Aorta (tissue), 5 donors: ENCODE results near the gene PLPPR4. TPM values are rescaled to one million over a fixed set of nuclear protein-coding genes. Genes with fewer than 3 reads are reported as not detected.

Experiments
- ATAC-seq: fragments of 200-7000 bp; cut with Tn5 transposase; one replicate; pipeline ENCODE4 v1.9.1; 2022; ENCODE audit warnings: moderate library complexity; ENCODE audit not compliant: low FRiP score
- DNase-seq, 2 donors: peaks; one replicate each; pipeline ENCODE4 v3.0.0-alpha.2; 2020
- H3K27ac ChIP-seq, 2 donors: one replicate each; pipeline ENCODE4 v1.5.1; 2013; ENCODE audit warnings: low read length in 2 of 2, mild to moderate bottlenecking in 2 of 2, moderate library complexity in 2 of 2, control low read depth in 1 of 2, inconsistent platforms in 1 of 2, low read depth in 1 of 2
- H3K27me3 ChIP-seq, 2 donors: one replicate each; pipeline ENCODE4 v1.6.1; 2013; ENCODE audit warnings: control low read depth in 1 of 2, low read length in 1 of 2, mild to moderate bottlenecking in 1 of 2, moderate library complexity in 1 of 2; ENCODE audit not compliant: insufficient read depth in 2 of 2, control insufficient read depth in 1 of 2
- H3K36me3 ChIP-seq, 2 donors: one replicate each; pipeline ENCODE4 v1.6.1; 2013; ENCODE audit warnings: control low read depth in 1 of 2, low read length in 1 of 2, mild to moderate bottlenecking in 1 of 2; ENCODE audit not compliant: insufficient read depth in 2 of 2, control insufficient read depth in 1 of 2
- H3K4me1 ChIP-seq, 2 donors: one replicate each; pipeline ENCODE4 v1.6.1; 2013; ENCODE audit warnings: low read length in 2 of 2, control low read depth in 1 of 2, mild to moderate bottlenecking in 1 of 2, moderate library complexity in 1 of 2; ENCODE audit not compliant: insufficient read depth in 2 of 2, control insufficient read depth in 1 of 2
- H3K4me3 ChIP-seq, 2 donors: one replicate each; pipeline ENCODE4 v1.5.1; 2013; ENCODE audit warnings: low read length in 2 of 2, control low read depth in 1 of 2, mild to moderate bottlenecking in 1 of 2
- H3K9me3 ChIP-seq: one replicate; pipeline ENCODE4 v1.6.1; 2013; ENCODE audit warnings: mild to moderate bottlenecking, low read length; ENCODE audit not compliant: control insufficient read depth
- WGBS, 2 donors: extraction: QIAGEN DNeasy Blood & Tissue Kit; methylation state at CpG; one replicate each; pipeline ENCODE4 v1.1.7; 2013; 5-methylcytosine and 5-hydroxymethylcytosine counted together
- intact Hi-C, 2 donors: fragments of 100-400 bp; cut with DNase I; formaldehyde crosslinking; loops; one replicate each; pipeline versions ENCODE4 v1.14.2 to v1.15.0; 2022
- long read RNA-seq, 2 donors: library from polyadenylated mRNA; unstranded; transcript quantifications; one replicate each; pipeline ENCODE4 v2.0.0, GENCODE V29; 2020 to 2021
- polyA plus RNA-seq, 2 donors: library from polyadenylated mRNA; stranded (reverse); fragments of 200-250 nt; gene quantifications; one replicate each; pipeline ENCODE4 v1.2.3, GENCODE V29; 2013
- total RNA-seq, 2 donors: library from RNA; stranded (reverse); fragmentation: NEBNext Ultra II Directional; extraction: Animal tissue kit (Norgen Biotek cat#: 25700); gene quantifications; one replicate each; pipeline ENCODE4 v1.2.1, GENCODE V29; 2021
- donor health status: healthy with polysubstance abuse.
- donor health status: Bipolar disorder and iron deficiency.
- donor health status: DM: no; HTN: no; CAD: no.
- donor health status: DM: no; HTN: no; CAD: no.
- donor health status: DM: yes; HTN: yes; CAD: no.

Gene PLPPR4
- total RNA-seq, result 1 to 10 TPM; 3.8 to 7.2 TPM
- under 1 TPM in 1 of 2 donors, not detected in 1; 0.36 TPM for polyA plus RNA-seq
- long read RNA-seq, donor 1, partial matches to known transcripts, result 0 of 1 reads
- long read RNA-seq, donor 1, other reads (novel, unspliced or antisense), result 1 of 1 reads
- long read RNA-seq, donor 2, full-length matches to known transcripts, result 1 of 4 reads
- long read RNA-seq, donor 2, partial matches to known transcripts, result 2 of 4 reads
- long read RNA-seq, donor 2, other reads (novel, unspliced or antisense), result 1 of 4 reads

DNA sequence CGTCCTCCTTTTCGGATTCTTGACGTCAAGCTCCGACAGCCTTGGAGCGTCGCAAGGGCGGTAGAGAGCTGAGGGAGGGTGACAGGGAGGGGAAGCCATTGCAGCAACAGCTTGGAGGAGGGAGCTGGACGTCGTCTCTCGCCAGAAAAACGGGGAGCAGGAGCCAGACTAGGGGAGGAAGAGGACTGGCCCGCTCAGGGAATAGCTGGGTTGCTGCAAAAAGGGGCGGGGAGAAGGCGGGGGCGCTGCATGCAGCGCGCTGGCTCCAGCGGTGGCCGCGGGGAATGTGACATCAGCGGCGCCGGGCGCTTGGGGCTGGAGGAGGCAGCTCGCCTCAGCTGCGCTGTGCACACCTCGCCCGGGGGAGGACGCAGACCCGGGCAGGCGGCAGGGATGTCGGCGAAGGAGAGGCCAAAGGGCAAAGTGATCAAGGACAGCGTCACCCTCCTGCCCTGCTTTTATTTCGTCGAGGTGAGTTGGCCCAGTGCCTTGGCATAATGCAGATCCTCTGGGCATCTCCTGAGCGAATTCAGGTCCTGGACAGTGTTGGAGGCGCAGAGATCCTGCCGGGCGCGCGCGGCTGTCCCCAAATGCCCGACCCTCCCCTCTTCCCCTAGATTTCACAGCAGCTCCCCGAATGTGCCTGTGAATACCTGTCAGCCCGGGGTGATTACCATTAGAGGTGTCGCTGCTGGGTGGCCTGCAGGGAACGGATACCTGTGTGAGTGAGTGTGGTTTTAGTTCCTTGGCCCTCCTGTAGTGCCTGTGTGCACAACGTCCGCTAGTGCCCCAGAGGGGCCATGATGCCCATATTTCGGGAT, at the start of gene PLPPR4:
TSS of gene PLPPR4 (plus strand) at position 292 of the 821 bp plus-strand sequence. CDS start at position 394, 102 bp downstream.
- Histone ChIP-seq H3K4me3 (peak within 1 kb of the TSS in 1 of 2 donors; percentile 18), H3K36me3 (no peaks in the 10 kb centered on the region), H3K27me3 (no peaks in the 10 kb centered on the region), H3K4me1 (no peaks in the 10 kb centered on the region), H3K9me3 (peaks cover 6% of the 10 kb centered on the region), H3K27ac (no peak within 1 kb of the TSS)
- DNase-seq (peak; percentile 60 to 83), ATAC-seq (peak; percentile 78)
- intact Hi-C loops, result no loop called here
- 1 to 2% methylated on average over 51 of the region's 51 CpGs for WGBS, 2 donors

- no peak for ATAC-seq
- WGBS, 2 donors, result 53 to 68% methylated on average over 5 of the region's 5 CpGs
- H3K4me1 ChIP-seq, result no peaks in the 10 kb centered on the region
Measured at GRCh38 chr1:99216956-99217355, 47.3 kb upstream of the PLPPR4 start.

DNA sequence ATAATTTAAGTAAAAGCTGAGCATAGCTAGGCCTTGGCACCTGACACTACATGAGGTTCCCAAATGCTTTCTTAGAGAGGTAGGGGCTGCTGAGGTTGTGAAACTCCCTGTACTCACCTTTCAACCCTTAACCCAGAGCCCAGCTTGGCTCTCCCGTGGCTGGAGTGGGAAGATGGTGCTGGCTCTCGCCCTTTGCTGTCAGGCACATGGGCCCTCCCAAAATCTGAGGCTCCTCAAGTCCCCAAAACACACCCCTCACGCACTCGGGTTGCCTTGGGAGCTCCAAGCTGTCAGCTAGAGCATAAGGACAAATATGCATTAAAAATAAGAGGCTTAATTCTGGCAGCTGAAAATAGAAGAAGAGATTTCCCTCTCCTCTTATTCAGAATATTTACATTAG, 46.7 kb upstream of the PLPPR4 start:
- DNase-seq (no peak), ATAC-seq (no peak)
- 10 to 19% methylated on average over 4 of the region's 4 CpGs for WGBS, 2 donors
- H3K27ac ChIP-seq, result no peak overlapping the region
- H3K4me3 ChIP-seq, result no peak overlapping the region
- H3K9me3 ChIP-seq, result no peaks in the 10 kb centered on the region
- intact Hi-C loops, result no loop called here
- no peaks in the 10 kb centered on the region for H3K4me1 ChIP-seq
- no peaks in the 10 kb centered on the region for H3K36me3 ChIP-seq
- no peaks in the 10 kb centered on the region for H3K27me3 ChIP-seq

More at GRCh38 chr1:99216956-99217355, 47.3 kb upstream of the PLPPR4 start:
- DNase-seq, result no peak
- H3K4me3 ChIP-seq, result no peak overlapping the region
- no peaks in the 10 kb centered on the region for H3K36me3 ChIP-seq
- H3K27me3 ChIP-seq, result no peaks in the 10 kb centered on the region
- intact Hi-C loops, result no loop called here
- H3K9me3 ChIP-seq, result no peaks in the 10 kb centered on the region
- H3K27ac ChIP-seq, result no peak overlapping the region

DNA sequence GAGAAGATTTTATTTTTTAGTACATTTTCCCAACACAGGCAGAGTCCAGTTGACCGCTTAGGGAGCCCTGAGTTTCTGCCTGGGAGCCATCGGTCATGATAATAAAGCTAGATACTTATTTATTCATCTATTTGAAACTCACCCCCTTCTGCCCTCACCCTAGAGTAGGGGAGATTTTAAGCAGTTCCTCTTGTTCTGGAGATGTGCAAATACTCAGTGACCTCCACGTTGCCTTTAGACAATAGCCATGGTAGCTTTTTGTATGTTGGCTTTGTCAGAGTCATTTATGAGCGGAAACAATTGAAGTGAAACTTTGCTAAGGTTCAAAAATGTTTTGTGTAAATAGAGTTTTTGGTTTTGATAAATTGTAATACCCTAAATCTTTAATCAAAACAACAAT, 45.7 kb upstream of the PLPPR4 start:
- DNase-seq (no peak), ATAC-seq (no peak)
- H3K27me3 ChIP-seq, result no peaks in the 10 kb centered on the region
- H3K4me1 ChIP-seq, result no peaks in the 10 kb centered on the region
- no peak overlapping the region for H3K27ac ChIP-seq
- no peaks in the 10 kb centered on the region for H3K36me3 ChIP-seq
- intact Hi-C loops, result no loop called here
- no peaks in the 10 kb centered on the region for H3K9me3 ChIP-seq
- 73 to 79% methylated on average over 4 of the region's 4 CpGs for WGBS, 2 donors
- no peak overlapping the region for H3K4me3 ChIP-seq

- DNase-seq, result no peak
- H3K27ac ChIP-seq, result no peak overlapping the region
- H3K36me3 ChIP-seq, result no peaks in the 10 kb centered on the region
- intact Hi-C loops, result no loop called here
- H3K27me3 ChIP-seq, result no peaks in the 10 kb centered on the region
- H3K4me1 ChIP-seq, result no peaks in the 10 kb centered on the region
- H3K9me3 ChIP-seq, result no peaks in the 10 kb centered on the region
- no peak for ATAC-seq
- H3K4me3 ChIP-seq, result no peak overlapping the region
Measured at GRCh38 chr1:99218999-99219398, 45.3 kb upstream of the PLPPR4 start.

GRCh38 chr1:99227056-99227897, 37.0 kb upstream of the PLPPR4 start:
- H3K9me3 ChIP-seq, result no peaks in the 10 kb centered on the region
- intact Hi-C loops, result no loop called here
- no peaks in the 10 kb centered on the region for H3K4me1 ChIP-seq
- DNase-seq, result no peak
- no peak overlapping the region for H3K27ac ChIP-seq
- no peak overlapping the region for H3K4me3 ChIP-seq
- WGBS, 2 donors, result 63 to 65% methylated on average over 3 of the region's 3 CpGs
- H3K27me3 ChIP-seq, result no peaks in the 10 kb centered on the region
- no peaks in the 10 kb centered on the region for H3K36me3 ChIP-seq
- ATAC-seq, result no peak

DNA sequence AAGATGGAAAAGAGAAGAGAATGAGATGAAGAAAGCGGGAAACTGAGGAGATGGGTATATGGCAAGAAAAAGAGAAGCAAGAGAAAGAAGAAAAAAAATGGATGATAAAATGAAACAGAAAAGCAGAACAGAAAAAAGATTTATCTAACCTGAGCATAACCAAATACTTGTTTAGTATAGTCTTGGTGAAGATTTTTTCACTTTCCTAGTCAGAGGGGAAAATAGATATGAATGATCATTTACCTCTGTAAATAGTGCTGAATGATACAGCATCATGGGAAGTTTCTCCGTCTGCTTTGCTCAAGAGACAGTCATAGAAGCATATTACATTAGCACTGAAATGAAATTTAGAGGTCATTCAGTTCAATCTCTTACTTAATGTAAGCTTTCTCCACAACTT, 36.1 kb upstream of the PLPPR4 start:
- H3K36me3 ChIP-seq, result no peaks in the 10 kb centered on the region
- no peaks in the 10 kb centered on the region for H3K9me3 ChIP-seq
- WGBS, 2 donors, result 64 to 74% methylated on average over 1 of the region's 2 CpGs
- no peaks in the 10 kb centered on the region for H3K4me1 ChIP-seq
- DNase-seq, result no peak
- no peak for ATAC-seq
- intact Hi-C loops, result no loop called here
- no peaks in the 10 kb centered on the region for H3K27me3 ChIP-seq
- H3K4me3 ChIP-seq, result no peak overlapping the region
- no peak overlapping the region for H3K27ac ChIP-seq

GRCh38 chr1:99229122-99229521, 35.2 kb upstream of the PLPPR4 start:
- H3K36me3 ChIP-seq, result no peaks in the 10 kb centered on the region
- no peaks in the 10 kb centered on the region for H3K4me1 ChIP-seq
- H3K4me3 ChIP-seq, result no peak overlapping the region
- WGBS, 2 donors, result 68 to 81% methylated on average over 3 of the region's 3 CpGs
- no peaks in the 10 kb centered on the region for H3K9me3 ChIP-seq
- DNase-seq, result no peak
- ATAC-seq, result no peak
- no peaks in the 10 kb centered on the region for H3K27me3 ChIP-seq
- intact Hi-C loops, result no loop called here
- H3K27ac ChIP-seq, result no peak overlapping the region
